ENCODE results near the gene HOXA4. TPM values are rescaled to one million over a fixed set of nuclear protein-coding genes. Genes with fewer than 3 reads are reported as not detected.
A peak's percentile ranks its signal among the peaks of the same experiment; 100 is the strongest.

The HOXA4 gene
- polyA plus RNA-seq, 1 experiment = 1.3 TPM

- no peak for DNase-seq (ENCODE audit: low read depth)
- no peak for TF ChIP-seq CTCF (IDR thresholded peaks at IDR 0.05; ENCODE audit: insufficient read depth, low read depth, low read length)
- POLR2A ChIA-PET = no interaction called here
- H3K4me3 ChIP-seq (ENCODE audit: low read depth, low read length) = peak within 1 kb of the TSS; percentile 59
- H3K27me3 ChIP-seq (ENCODE audit: control insufficient read depth, insufficient read depth, low read length) = no peaks in the 10 kb centered on the region
- CTCF ChIA-PET = interaction anchor here (0.6 to 6.9 kb wide), 10 partner anchors 7 to 786 kb away, joined by 3 to 74 read pairs (median 6); partner anchors contain the start of gene HOXA5
- no peaks in the 10 kb centered on the region for H3K36me3 ChIP-seq (ENCODE audit: control insufficient read depth, insufficient read depth, low read length)
Measured at GRCh38 chr7:27151931-27152815, 21.6 kb upstream of the HOXA4 start, which contains the start of gene HOXA3. Gene HOXA3, minus strand, starts transcription at chr7:27152583. Its CDS starts 41,943 bp downstream, at chr7:27110640.

- H3K4me3 ChIP-seq (ENCODE audit: low read depth, low read length) = peak overlapping the region; percentile 59
- DNase-seq (ENCODE audit: low read depth) = no peak
- TF ChIP-seq CTCF (IDR thresholded peaks at IDR 0.05; ENCODE audit: insufficient read depth, low read depth, low read length) = no peak
- POLR2A ChIA-PET = no interaction called here
- H3K27me3 ChIP-seq (ENCODE audit: control insufficient read depth, insufficient read depth, low read length) = no peaks in the 10 kb centered on the region
- no peaks in the 10 kb centered on the region for H3K36me3 ChIP-seq (ENCODE audit: control insufficient read depth, insufficient read depth, low read length)
- CTCF ChIA-PET = interaction anchor here (0.6 to 6.9 kb wide), 23 partner anchors 8 to 1255 kb away, joined by 3 to 74 read pairs (median 5); partner anchors contain the start of genes HOXA13, HOXA5 and HOXA9
Measured at GRCh38 chr7:27151341-27151930, 20.9 kb upstream of the HOXA4 start.

- DNase-seq (ENCODE audit: low read depth) = no peak
- CTCF ChIA-PET = interaction anchor here (0.7 to 6.9 kb wide), 28 partner anchors 9 to 1254 kb away, joined by 3 to 74 read pairs (median 4); partner anchors contain the start of genes HOXA13 and HOXA9
- Histone ChIP-seq H3K4me3 (ENCODE audit: low read depth, low read length) (peak overlapping the region; percentile 59), H3K27me3 (ENCODE audit: control insufficient read depth, insufficient read depth, low read length) (no peaks in the 10 kb centered on the region), H3K36me3 (ENCODE audit: control insufficient read depth, insufficient read depth, low read length) (no peaks in the 10 kb centered on the region; the same call in 1 of the 2 replicates)
- POLR2A ChIA-PET = no interaction called here
- TF ChIP-seq CTCF (IDR thresholded peaks at IDR 0.05; ENCODE audit: insufficient read depth, low read depth, low read length) = peak; percentile 74
Measured at GRCh38 chr7:27150568-27151340, 20.2 kb upstream of the HOXA4 start.

- Histone ChIP-seq H3K36me3 (ENCODE audit: control insufficient read depth, insufficient read depth, low read length) (peaks cover 1% of the 10 kb centered on the region; the same call in 1 of the 2 replicates), H3K4me3 (ENCODE audit: low read depth, low read length) (peak overlapping the region; percentile 59), H3K27me3 (ENCODE audit: control insufficient read depth, insufficient read depth, low read length) (no peaks in the 10 kb centered on the region)
- DNase-seq (ENCODE audit: low read depth) = no peak
- ChIA-PET POLR2A (no interaction called here), CTCF (interaction anchor here (0.7 to 6.9 kb wide), 24 partner anchors 8 to 780 kb away, joined by 3 to 74 read pairs (median 4); partner anchors contain the start of gene HOXA9)
- no peak for TF ChIP-seq CTCF (IDR thresholded peaks at IDR 0.05; ENCODE audit: insufficient read depth, low read depth, low read length)
Measured at GRCh38 chr7:27149842-27150567, 19.4 kb upstream of the HOXA4 start.

All from BJ (cell line).